Loucy (cell line): ENCODE results near the gene RAB30.

Experiments used
- H2AFZ ChIP-seq: fragments of 200-600 bp; sonication (generic); 2 replicates; pipeline ENCODE4 v1.6.0; 2016; ENCODE audit warnings: antibody characterized with exemption, mild to moderate bottlenecking, low read length, moderate library complexity
- H3F3A ChIP-seq: fragments of 200-600 bp; 2 replicates; pipeline ENCODE4 v1.6.0; 2016; ENCODE audit warnings: antibody characterized with exemption, low read depth, mild to moderate bottlenecking
- H3K27me3 ChIP-seq: fragments of 200-600 bp; sonication (generic); 2 replicates; pipeline ENCODE4 v1.6.1; 2014; ENCODE audit warnings: low read length, mild to moderate bottlenecking; ENCODE audit not compliant: insufficient read depth, poor library complexity, severe bottlenecking
- H3K36me3 ChIP-seq: fragments of 200-600 bp; sonication (generic); 2 replicates; pipeline ENCODE4 v1.6.1; 2016; ENCODE audit warnings: low read length; ENCODE audit not compliant: insufficient read depth
- H3K4me1 ChIP-seq: fragments of 200-600 bp; sonication (generic); 2 replicates; pipeline ENCODE4 v1.5.1; 2014; ENCODE audit warnings: low read length, mild to moderate bottlenecking; ENCODE audit not compliant: insufficient read depth, poor library complexity, severe bottlenecking
- H3K4me2 ChIP-seq: fragments of 200-600 bp; sonication (generic); 2 replicates; pipeline ENCODE4 v1.6.0; 2014; ENCODE audit warnings: antibody characterized with exemption, low read length, low read depth, mild to moderate bottlenecking; ENCODE audit not compliant: poor library complexity, severe bottlenecking
- H3K4me3 ChIP-seq: fragments of 200-600 bp; sonication (generic); 2 replicates; pipeline ENCODE4 v1.5.1; 2014; ENCODE audit warnings: low read length, mild to moderate bottlenecking, mixed read lengths; ENCODE audit not compliant: poor library complexity, severe bottlenecking
- H3K79me2 ChIP-seq: fragments of 200-600 bp; sonication (generic); 2 replicates; pipeline ENCODE4 v1.6.1; 2014; ENCODE audit warnings: low read length; ENCODE audit not compliant: insufficient read depth
- H3K9ac ChIP-seq: fragments of 200-600 bp; sonication (generic); 2 replicates; pipeline ENCODE4 v1.6.0; 2014; ENCODE audit warnings: mild to moderate bottlenecking, low read depth, low read length, moderate library complexity; ENCODE audit not compliant: poor library complexity, severe bottlenecking
- H3K9me2 ChIP-seq: fragments of 200-600 bp; sonication (generic); replicated peaks from 2 replicates; pipeline ENCODE4 v1.6.1; 2016; ENCODE audit warnings: low read depth, low read length, mixed read lengths
- H3K9me3 ChIP-seq: fragments of 200-600 bp; sonication (generic); 2 replicates; pipeline ENCODE4 v1.6.1; 2014; ENCODE audit warnings: mild to moderate bottlenecking, antibody characterized with exemption, low read length, low read depth; ENCODE audit not compliant: insufficient read depth
- H4K20me1 ChIP-seq: fragments of 200-600 bp; sonication (generic); 2 replicates; pipeline ENCODE4 v1.6.0; 2014; ENCODE audit warnings: antibody characterized with exemption, low read length, mild to moderate bottlenecking; ENCODE audit not compliant: insufficient read depth, poor library complexity, severe bottlenecking
- CTCF ChIP-seq: fragments of 200-600 bp; sonication (generic); conservative IDR thresholded peaks from 2 replicates; pipeline ENCODE4 v1.5.1; 2014; ENCODE audit warnings: mild to moderate bottlenecking, antibody characterized with exemption, low read length
- EZH2phosphoT487 ChIP-seq: fragments of 200-600 bp; IDR thresholded peaks from 2 replicates; pipeline ENCODE4 v1.6.1; 2018; ENCODE audit warnings: antibody characterized with exemption, mild to moderate bottlenecking, moderate library complexity, borderline replicate concordance

The RAB30 gene

DNA sequence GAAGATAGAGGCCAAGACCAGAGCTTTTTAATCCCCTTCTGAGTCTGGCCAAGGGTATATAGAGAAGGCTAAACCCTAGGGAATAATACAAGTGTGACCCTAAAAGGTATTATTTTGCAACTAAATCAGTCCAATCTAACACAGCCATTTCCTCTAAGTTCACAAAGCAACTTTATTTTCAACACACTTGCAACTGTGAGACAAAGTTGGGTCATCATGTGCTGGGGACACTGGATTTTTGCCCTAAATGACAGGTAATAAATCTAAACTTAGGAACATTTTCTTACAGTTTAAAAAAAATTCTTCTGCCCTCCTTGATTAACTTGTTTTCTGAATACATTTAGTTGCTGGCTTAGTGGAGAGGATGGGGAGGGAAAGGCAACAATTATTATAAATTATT lies 91.9 kb downstream of the RAB30 start:
- H3K27me3 ChIP-seq, result no peaks in the 10 kb centered on the region
- H3K9me2 ChIP-seq, result no peaks in the 10 kb centered on the region
- peaks cover 33% of the 10 kb centered on the region for H3K4me1 ChIP-seq
- H3K9me3 ChIP-seq, result no peaks in the 10 kb centered on the region
- no peaks in the 10 kb centered on the region for H3F3A ChIP-seq
- no peak overlapping the region; the same call in 1 of the 2 replicates for H2AFZ ChIP-seq
- peaks cover 3% of the 10 kb centered on the region; the same call in 1 of the 2 replicates for H3K36me3 ChIP-seq
- no peaks in the 10 kb centered on the region for H3K79me2 ChIP-seq
- H3K4me2 ChIP-seq, result no peak overlapping the region
- TF ChIP-seq EZH2phosphoT487 (no peak), CTCF (no peak)
- no peaks in the 10 kb centered on the region for H4K20me1 ChIP-seq
- H3K9ac ChIP-seq, result no peak overlapping the region
- no peak overlapping the region for H3K4me3 ChIP-seq

DNA sequence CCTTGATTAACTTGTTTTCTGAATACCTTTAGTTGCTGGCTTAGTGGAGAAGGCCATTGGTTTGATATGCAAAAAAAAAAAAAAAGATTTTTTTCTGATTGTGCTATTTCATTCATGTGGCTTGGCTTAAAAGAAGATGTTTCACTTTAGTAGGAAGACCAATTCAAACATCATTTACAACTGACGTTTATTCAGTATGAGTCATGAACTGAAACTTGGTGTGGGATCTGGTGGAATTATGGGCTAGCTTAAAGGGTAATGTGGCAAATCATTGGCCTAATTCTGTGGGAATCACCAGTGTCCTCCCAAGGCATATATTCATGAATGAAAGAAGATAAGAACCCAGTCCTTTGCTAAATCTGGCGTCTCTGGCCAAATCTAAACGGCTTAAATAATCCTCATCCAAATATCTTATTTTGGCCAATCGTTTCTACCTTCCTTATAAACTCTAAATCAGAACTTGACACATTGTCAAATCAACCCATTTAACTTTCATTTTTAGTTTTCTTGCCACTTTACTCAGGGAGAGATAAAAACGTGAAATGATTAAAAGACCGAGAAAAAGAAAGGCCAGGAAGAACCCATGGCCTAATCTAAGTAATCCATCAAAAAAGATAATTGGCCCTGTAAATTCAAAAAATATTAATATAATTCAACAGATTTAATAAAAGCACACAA lies 93.1 kb downstream of the RAB30 start:
- TF ChIP-seq EZH2phosphoT487 (no peak), CTCF (no peak)
- H3K4me2 ChIP-seq, result no peak overlapping the region
- H3K4me3 ChIP-seq, result no peak overlapping the region
- H3K79me2 ChIP-seq, result no peaks in the 10 kb centered on the region
- H3F3A ChIP-seq, result no peaks in the 10 kb centered on the region
- no peak overlapping the region for H3K9ac ChIP-seq
- H3K27me3 ChIP-seq, result no peaks in the 10 kb centered on the region
- H4K20me1 ChIP-seq, result no peaks in the 10 kb centered on the region
- H2AFZ ChIP-seq, result no peak overlapping the region
- peaks cover 33% of the 10 kb centered on the region for H3K4me1 ChIP-seq
- H3K9me3 ChIP-seq, result no peaks in the 10 kb centered on the region
- H3K9me2 ChIP-seq, result no peaks in the 10 kb centered on the region
- H3K36me3 ChIP-seq, result no peaks in the 10 kb centered on the region

GRCh38 chr11:82976786-82977185 lies 94.9 kb downstream of the RAB30 start:
- Histone ChIP-seq H3F3A (no peaks in the 10 kb centered on the region), H3K9me3 (no peaks in the 10 kb centered on the region), H2AFZ (no peak overlapping the region), H3K79me2 (no peaks in the 10 kb centered on the region), H3K36me3 (no peaks in the 10 kb centered on the region), H3K4me2 (no peak overlapping the region), H3K4me1 (peaks cover 46% of the 10 kb centered on the region), H4K20me1 (no peaks in the 10 kb centered on the region), H3K27me3 (no peaks in the 10 kb centered on the region), H3K9me2 (no peaks in the 10 kb centered on the region), H3K9ac (no peak overlapping the region), H3K4me3 (no peak overlapping the region)
- TF ChIP-seq CTCF (no peak), EZH2phosphoT487 (no peak)
